ENCODE data around the gene C5. TPM values are rescaled to one million over a fixed set of nuclear protein-coding genes. Genes with fewer than 3 reads are reported as not detected.

Gene C5
- total and polyA plus RNA-seq, 2 experiments from 2014 or later, result 13.8 to 55.4 TPM

GRCh38 chr9:120970244-120970643 lies 79.8 kb downstream of the C5 start:
- Histone ChIP-seq H3K9me3 (ENCODE audit: low read depth) (no peaks in the 10 kb centered on the region), H3K4me3 (no peak overlapping the region), H3K27me3 (no peaks in the 10 kb centered on the region), H3K27ac (peak overlapping the region; percentile 25), H3K9me2 (replicated peaks; ENCODE audit: insufficient read depth) (no peaks in the 10 kb centered on the region), H3K36me3 (replicated peaks; ENCODE audit: insufficient read depth, low read depth) (no peaks in the 10 kb centered on the region), H4K20me1 (ENCODE audit: insufficient read depth, poor library complexity, severe bottlenecking) (no peaks in the 10 kb centered on the region), H3K4me2 (peak overlapping the region; percentile 8), H3K4me1 (ENCODE audit: insufficient read depth) (peaks cover 18% of the 10 kb centered on the region), H3K79me2 (no peaks in the 10 kb centered on the region), H2AFZ (no peak overlapping the region)
- TF ChIP-seq EZH2 (IDR thresholded peaks at IDR 0.05; ENCODE audit: borderline replicate concordance) (no peak), EZH2phosphoT487 (IDR thresholded peaks at IDR 0.05; ENCODE audit: low read depth, severe bottlenecking, unreplicated experiment) (no peak), CTCF (IDR thresholded peaks at IDR 0.05; ENCODE audit: poor library complexity) (no peak)
- 41% methylated on average over 3 of the region's 3 CpGs for WGBS (ENCODE audit: low lambda C conversion rate, missing lambda C conversion rate)
- DNase-seq (ENCODE audit: low spot score), result peak; percentile 26

- 65% methylated on average over 3 of the region's 3 CpGs for WGBS (ENCODE audit: low lambda C conversion rate, missing lambda C conversion rate)
- no peaks in the 10 kb centered on the region for H3K9me3 ChIP-seq (ENCODE audit: low read depth)
- no peak overlapping the region for H3K4me2 ChIP-seq
- H3K27me3 ChIP-seq, result no peaks in the 10 kb centered on the region
- H4K20me1 ChIP-seq (ENCODE audit: insufficient read depth, poor library complexity, severe bottlenecking), result no peaks in the 10 kb centered on the region
- H3K9me2 ChIP-seq (replicated peaks; ENCODE audit: insufficient read depth), result no peaks in the 10 kb centered on the region
- TF ChIP-seq EZH2 (IDR thresholded peaks at IDR 0.05; ENCODE audit: borderline replicate concordance) (no peak), EZH2phosphoT487 (IDR thresholded peaks at IDR 0.05; ENCODE audit: low read depth, severe bottlenecking, unreplicated experiment) (no peak), CTCF (IDR thresholded peaks at IDR 0.05; ENCODE audit: poor library complexity) (no peak)
- no peaks in the 10 kb centered on the region for H3K79me2 ChIP-seq
- DNase-seq (ENCODE audit: low spot score), result no peak
- H3K27ac ChIP-seq, result peak overlapping the region; percentile 52
- no peaks in the 10 kb centered on the region for H3K36me3 ChIP-seq (replicated peaks; ENCODE audit: insufficient read depth, low read depth)
- peaks cover 18% of the 10 kb centered on the region for H3K4me1 ChIP-seq (ENCODE audit: insufficient read depth)
- H3K4me3 ChIP-seq, result no peak overlapping the region
- no peak overlapping the region for H2AFZ ChIP-seq
Measured at GRCh38 chr9:120966013-120966369, 84.1 kb downstream of the C5 start.

- Histone ChIP-seq H3K79me2 (no peaks in the 10 kb centered on the region), H3K9me3 (ENCODE audit: low read depth) (no peaks in the 10 kb centered on the region), H3K36me3 (replicated peaks; ENCODE audit: insufficient read depth, low read depth) (no peaks in the 10 kb centered on the region), H3K27ac (peak overlapping the region; percentile 52), H3K27me3 (no peaks in the 10 kb centered on the region), H3K9me2 (replicated peaks; ENCODE audit: insufficient read depth) (no peaks in the 10 kb centered on the region), H3K4me3 (no peak overlapping the region), H4K20me1 (ENCODE audit: insufficient read depth, poor library complexity, severe bottlenecking) (no peaks in the 10 kb centered on the region), H3K4me2 (no peak overlapping the region), H3K4me1 (ENCODE audit: insufficient read depth) (peaks cover 14% of the 10 kb centered on the region), H2AFZ (no peak overlapping the region)
- DNase-seq (ENCODE audit: low spot score), result peak; percentile 57
- WGBS (ENCODE audit: low lambda C conversion rate, missing lambda C conversion rate), result 71% methylated on average over 4 of the region's 4 CpGs
- TF ChIP-seq EZH2 (IDR thresholded peaks at IDR 0.05; ENCODE audit: borderline replicate concordance) (no peak), EZH2phosphoT487 (IDR thresholded peaks at IDR 0.05; ENCODE audit: low read depth, severe bottlenecking, unreplicated experiment) (no peak), CTCF (IDR thresholded peaks at IDR 0.05; ENCODE audit: poor library complexity) (no peak)
Measured at GRCh38 chr9:120965344-120966012, 84.6 kb downstream of the C5 start.

Measured in hepatocyte (in vitro differentiated cells).